ENCODE results near the gene BBIP1.
"Not testable (repeated sequence)": the region's sequence is repeated elsewhere in the genome, so short reads cannot be mapped to it uniquely, and the experiment has no call there.

The BBIP1 gene

GRCh38 chr10:110881905-110882304 is 37.1 kb downstream of the BBIP1 start:
- DNase-seq (ENCODE audit: low read depth) = no peak

DNA sequence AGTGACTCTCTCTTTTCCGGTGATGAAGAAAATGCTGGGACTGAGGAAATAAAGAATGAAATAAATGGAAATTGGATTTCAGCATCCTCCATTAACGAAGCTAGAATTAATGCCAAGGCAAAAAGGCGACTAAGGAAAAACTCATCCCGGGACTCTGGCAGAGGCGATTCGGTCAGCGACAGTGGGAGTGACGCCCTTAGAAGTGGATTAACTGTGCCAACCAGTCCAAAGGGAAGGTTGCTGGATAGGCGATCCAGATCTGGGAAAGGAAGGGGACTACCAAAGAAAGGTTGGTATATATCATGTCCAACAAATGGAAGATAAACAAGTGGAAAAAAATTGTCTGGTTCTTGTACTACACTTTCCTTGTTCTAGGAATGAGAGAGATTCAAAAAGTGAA is 37.7 kb downstream of the BBIP1 start:
- DNase-seq (ENCODE audit: low read depth) = no peak

DNA sequence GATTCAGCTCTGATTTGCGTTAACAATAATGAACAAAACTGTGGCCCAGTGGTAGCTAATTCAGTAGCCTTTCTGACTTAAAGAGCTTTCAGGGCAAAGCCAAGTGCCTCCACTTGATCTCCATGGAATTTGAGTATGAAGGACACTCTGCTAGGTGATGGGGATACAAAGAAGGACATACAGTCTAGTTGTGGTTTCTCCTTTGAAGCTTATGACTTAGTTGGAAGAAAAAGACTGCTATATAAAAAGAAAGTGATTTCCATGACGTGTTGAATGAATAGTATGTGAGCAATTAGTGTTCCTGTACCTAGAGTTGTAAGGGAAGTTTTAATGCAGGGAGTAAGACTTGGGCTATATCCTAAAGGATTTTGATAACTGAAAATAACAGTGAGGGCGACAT is 39.0 kb downstream of the BBIP1 start:
- no peak for DNase-seq (ENCODE audit: low read depth)

GRCh38 chr10:110876788-110877187 is 42.2 kb downstream of the BBIP1 start:
- DNase-seq (ENCODE audit: low read depth) = no peak

DNA sequence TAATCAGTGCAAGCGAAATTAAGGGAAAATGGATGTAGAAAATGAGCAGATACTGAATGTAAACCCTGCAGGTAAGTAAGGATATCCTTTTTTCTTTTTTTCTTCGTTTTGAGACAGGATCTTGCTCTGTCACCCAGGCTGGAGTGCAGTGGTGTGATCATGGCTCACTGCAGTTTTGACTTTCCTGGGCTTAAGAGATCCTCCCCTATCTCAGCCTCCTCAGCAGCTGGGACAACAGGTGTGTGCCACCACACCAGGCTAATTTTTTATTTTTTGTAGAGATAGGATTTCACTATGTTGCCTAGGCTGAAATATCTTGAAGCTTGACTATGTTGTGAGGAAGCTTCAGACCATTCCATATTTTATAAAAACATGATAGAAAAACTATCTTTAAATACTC is 43.0 kb downstream of the BBIP1 start:
- DNase-seq (ENCODE audit: low read depth) = no peak

- DNase-seq (ENCODE audit: low read depth) = no peak
These were observed 45.0 kb downstream of the BBIP1 start for GRCh38 chr10:110873951-110874350.

DNA sequence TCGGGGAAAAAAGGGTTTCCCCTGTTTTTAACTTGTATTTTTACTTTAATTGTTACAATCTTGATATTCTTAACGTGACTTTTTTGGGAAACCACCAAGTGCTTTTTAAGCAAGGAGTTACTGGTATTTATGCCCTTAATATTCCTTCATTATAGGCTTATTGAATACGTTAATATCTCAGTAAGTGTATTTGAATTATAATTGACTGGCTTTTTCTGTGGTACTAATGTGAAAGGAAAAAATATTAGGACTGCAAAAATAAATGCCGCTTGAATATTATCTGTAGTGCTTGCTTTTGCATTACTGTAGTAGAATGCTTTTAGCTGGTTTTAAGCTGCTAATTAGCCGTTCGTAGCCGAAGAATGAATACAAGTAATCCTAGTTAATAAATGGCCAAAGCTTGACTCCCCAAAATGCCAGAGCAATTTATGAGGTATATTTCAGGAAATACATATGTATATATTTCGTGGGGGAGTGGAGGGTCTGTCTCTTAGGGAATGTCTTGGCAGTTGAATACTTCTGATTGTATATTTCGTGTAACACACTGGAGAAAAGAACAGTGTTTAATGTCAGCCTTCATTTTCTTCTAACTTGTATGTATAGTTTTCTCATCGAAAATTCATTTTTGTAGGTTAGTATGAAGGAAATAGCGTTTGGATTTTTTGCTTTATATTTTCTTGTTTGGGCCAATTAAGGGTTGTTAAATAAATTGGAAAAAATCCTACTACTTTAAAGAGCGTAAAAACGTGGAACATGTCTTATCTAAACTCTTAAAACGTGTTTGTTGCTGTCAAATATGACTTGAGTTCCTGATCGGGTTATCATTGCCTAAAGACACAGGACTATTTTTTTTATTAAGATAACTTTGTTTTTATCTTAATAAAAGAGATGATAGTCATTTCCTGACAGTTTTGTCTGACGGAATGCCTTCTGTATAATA is 45.7 kb downstream of the BBIP1 start:
- no peak for DNase-seq (ENCODE audit: low read depth)

- peak; percentile 66 for DNase-seq (ENCODE audit: low read depth)
These were observed 46.6 kb downstream of the BBIP1 start for GRCh38 chr10:110872145-110872983.

DNA sequence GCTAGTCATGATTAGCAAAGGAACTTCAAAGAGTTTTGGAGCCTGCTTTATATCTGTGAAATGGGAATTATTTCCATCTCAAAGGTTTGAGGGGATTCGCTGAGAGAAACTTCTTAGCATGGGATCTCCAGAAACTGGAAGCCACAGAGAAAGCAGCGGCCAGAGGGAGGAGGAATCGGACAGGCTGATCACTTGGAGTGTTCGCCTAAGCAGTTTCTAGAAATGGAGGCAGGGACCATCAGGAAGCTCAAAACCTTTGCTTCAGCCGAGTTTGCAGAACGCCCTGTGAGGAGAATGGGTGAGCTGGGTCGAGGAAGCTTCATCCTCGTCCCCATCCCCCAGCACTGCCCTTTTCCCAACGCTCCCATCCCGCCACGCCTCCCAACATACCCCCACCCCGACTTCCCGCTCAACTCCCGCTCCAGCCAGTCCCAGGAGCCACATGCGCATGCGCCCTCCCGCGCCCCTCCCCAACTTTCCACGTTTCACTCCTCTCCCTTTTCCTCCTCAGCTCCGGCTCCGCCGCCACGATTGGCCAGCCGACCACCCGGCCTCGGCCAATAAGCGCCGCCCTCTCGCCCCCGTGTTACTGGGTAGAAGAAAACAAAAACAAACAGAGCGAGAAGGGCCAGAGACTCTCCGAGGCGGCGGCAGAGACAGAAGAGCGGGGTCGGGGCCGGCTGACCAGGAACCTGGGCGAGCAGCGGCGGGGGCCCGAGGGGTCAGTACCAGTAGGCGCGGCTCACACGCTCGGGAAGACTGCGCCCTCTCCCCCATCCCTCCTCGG is 47.5 kb downstream of the BBIP1 start, which contains the start of gene PDCD4:
Gene PDCD4, plus strand, starts transcription at position 631 of the 787 bp plus-strand sequence. CDS start 4,100 bp downstream, outside the sequence.
- peak; percentile 96 for DNase-seq (ENCODE audit: low read depth)

DNA sequence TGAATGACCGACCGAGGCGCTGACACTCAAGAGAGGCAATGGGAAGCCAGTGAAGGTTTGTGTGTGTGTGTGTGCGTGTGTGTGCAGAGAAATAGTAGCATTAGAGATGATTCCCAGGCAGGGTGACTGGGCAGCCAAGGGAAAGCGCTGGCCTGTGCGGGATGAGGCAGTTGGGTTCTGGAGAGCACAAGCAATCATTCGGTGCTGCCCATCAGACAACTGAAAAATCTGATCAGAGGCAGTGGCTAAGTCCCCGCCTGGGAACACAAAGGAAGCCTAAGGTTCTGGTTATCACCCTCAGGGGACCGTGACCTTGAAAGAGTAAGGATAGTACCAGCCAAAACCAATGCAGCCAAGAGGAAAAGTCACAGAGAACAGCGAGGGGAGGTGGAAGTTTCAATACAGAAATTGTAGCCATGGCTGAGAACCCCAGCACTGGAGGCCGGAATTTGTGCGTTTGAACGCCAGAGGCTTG is 48.1 kb downstream of the BBIP1 start:
- no peak for DNase-seq (ENCODE audit: low read depth)

- DNase-seq (ENCODE audit: low read depth) = no peak
These were observed 50.0 kb downstream of the BBIP1 start for GRCh38 chr10:110868981-110869380.

GRCh38 chr10:110867807-110868465 is 51.0 kb downstream of the BBIP1 start:
- DNase-seq (ENCODE audit: low read depth) = no peak

GRCh38 chr10:110867011-110867806 is 51.8 kb downstream of the BBIP1 start:
- DNase-seq (ENCODE audit: low read depth) = not testable (repeated sequence)

DNA sequence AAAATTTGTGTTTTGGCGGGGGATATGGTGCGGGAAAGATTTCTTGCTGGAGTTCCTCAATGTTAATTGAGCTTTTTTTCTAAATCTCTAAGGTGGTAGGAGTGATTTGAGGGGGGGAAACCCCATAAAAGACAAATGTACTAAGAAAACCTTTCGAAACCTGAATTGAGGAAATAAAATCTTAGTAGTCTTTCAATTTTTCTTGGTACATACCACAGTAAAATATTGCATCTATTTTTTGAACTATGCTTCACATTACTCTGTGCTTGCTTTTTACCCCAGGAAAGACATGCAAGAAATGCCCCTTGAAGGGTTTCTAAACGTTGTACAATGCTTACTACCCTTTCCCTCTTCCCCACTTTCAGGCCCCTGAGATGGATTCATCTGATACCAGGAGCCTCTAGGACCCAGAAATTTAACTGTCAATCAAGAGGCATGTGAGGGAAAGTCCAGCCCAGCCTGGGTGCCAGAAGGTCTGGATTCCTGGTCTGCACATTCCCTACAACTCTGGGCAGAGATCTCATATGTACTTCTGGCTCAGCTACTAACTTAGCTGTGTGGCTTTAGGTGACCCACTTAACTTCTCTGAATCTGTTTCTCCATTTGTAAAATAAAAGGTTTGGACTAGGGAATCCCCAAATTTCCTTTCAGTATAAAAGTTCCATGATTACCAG is 53.0 kb downstream of the BBIP1 start:
- no peak for DNase-seq (ENCODE audit: low read depth)

DNA sequence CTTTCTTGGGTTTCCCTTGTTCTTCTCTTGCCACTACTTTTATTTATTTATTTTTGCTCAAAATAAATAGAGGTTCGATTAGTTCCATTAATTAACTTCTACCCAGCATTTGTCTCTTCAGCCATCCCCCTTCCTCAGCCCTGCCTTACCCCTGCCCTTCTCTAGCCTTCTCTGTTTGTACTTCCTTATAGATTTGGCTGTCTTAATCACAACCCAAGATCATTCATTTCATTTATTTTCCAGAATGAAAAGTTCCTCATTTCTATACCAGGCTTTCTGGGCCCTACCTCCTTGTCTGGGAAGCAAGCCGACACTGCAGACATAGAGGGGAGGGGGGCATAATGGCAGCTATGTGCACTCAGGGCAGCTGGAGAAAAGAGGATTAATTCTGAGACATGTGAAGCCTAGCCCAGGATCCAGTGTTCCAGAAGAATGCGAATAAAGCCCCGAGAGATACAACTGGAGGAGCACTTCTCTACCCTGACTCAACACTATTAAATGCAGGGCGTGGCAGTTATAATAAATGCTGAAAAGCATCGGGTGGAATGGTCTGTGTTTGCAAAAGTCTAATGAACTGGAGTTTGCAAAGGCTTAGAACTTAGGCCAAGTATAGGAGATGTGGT is 53.7 kb downstream of the BBIP1 start:
- DNase-seq (ENCODE audit: low read depth) = peak; percentile 54

DNA sequence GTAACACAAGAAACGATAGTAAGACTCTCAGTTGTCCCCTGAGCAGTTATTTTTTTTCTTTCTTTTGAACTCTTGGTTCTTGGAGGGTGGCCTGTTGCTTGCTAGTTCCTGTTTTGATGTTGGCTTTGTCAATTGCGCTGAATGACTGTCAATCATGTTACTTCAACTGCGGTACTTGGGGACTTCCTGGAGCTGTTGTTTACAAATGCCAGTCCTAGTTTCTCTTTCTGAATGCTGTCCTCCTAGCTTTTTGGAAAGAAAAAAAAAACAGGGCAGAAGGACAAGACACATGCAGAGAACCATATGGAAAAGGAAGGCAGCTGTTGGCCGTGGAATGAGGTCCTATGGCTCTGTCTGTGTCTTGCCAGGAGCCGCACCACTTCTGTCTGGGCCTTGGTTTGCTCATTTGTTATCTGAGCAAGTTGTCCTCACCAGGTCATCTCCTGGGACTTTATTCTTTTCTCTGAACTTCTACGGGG is 54.3 kb downstream of the BBIP1 start:
- no peak for DNase-seq (ENCODE audit: low read depth)

DNA sequence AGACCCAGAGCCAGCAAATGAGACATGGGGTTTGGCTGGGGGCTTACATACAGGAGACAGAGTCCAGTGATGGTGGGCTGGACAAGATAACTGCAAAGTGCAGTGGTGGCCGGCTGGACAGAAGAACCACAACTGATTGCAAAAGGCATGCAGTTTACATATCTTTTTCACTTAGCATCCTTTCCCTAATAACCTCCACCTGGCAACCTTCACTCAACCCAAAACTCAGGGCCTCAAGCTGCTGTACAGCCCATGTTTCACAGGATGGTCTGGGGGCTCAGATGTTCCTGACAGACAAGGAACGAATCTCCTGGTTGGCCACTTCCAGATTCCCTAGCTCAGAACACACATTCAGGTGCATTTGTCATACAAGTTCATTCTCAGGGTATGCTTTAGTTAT is 55.0 kb downstream of the BBIP1 start:
- DNase-seq (ENCODE audit: low read depth) = no peak

- DNase-seq (ENCODE audit: low read depth) = no peak
These were observed 55.6 kb downstream of the BBIP1 start for GRCh38 chr10:110863361-110863760.

DNA sequence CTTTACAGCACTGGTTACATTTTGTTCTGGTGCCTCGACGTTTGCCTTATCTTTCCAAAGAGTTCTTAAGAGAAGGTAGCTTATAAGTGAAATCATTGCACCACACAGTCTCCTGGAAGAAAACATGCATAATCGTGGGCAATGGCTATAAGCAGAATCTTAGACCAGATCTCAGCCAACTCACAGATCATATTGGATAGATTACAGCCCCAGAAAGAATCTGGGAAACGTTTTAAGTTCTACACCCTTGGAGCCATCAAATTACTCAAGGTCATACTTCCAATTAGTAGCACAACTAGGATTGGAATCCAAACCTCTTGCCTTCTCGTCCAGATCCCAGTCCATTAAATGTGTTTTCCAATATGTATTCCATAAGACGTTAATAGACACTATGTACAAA is 56.0 kb downstream of the BBIP1 start:
- no peak for DNase-seq (ENCODE audit: low read depth)

Data from stromal cell of bone marrow (primary cell).